Right atrium auricular region (tissue), 2 donors: ENCODE measurements around the gene SYF2. TPM values are rescaled to one million over a fixed set of nuclear protein-coding genes. Genes with fewer than 3 reads are reported as not detected.

Experiments used
- DNase-seq: peaks from one replicate; pipeline ENCODE4 v3.0.0-alpha.2; 2019; ENCODE audit warnings: low spot score
- H3K27ac ChIP-seq, 2 donors: fragments of 200-600 bp; sonication (generic); 1 replicate in 1 of 2; 2 replicates in 1 of 2; pipeline ENCODE4 v1.5.1; 2016 to 2019
- H3K27me3 ChIP-seq, 2 donors: fragments of 200-600 bp; sonication (generic); one replicate each; pipeline versions ENCODE4 v1.5.1 to v1.6.0; 2017 to 2019
- H3K36me3 ChIP-seq: fragments of 200-600 bp; sonication (generic); one replicate; pipeline ENCODE4 v1.5.1; 2016
- H3K4me1 ChIP-seq, 2 donors: fragments of 200-600 bp; sonication (generic); one replicate each; pipeline versions ENCODE4 v1.5.1 to v1.6.0; 2017 to 2019
- H3K4me3 ChIP-seq, 2 donors: fragments of 200-600 bp; sonication (generic); 1 replicate in 1 of 2; 2 replicates in 1 of 2; pipeline ENCODE4 v1.5.1; 2017 to 2019; ENCODE audit warnings: mild to moderate bottlenecking in 1 of 2, moderate library complexity in 1 of 2
- H3K9me3 ChIP-seq, 2 donors: fragments of 200-600 bp; sonication (generic); one replicate each; pipeline ENCODE4 v1.5.1; 2019
- total RNA-seq, 2 donors: library from RNA; depleted of rRNA; stranded (reverse); fragments of >200 nt; gene quantifications; one replicate each; pipeline ENCODE4 v1.1.0, GENCODE V29; 2016
- TF ChIP-seq, protein P1 (sequence below), 2 donors: fragments of 200-600 bp; sonication (generic); IDR thresholded peaks; one replicate each; pipeline ENCODE4 v1.5.1; 2019; ENCODE audit warnings: antibody characterized with exemption in 2 of 2

Gene SYF2
- total RNA-seq, 2 donors from 2014 or later: 34.3 to 37.2 TPM

DNA sequence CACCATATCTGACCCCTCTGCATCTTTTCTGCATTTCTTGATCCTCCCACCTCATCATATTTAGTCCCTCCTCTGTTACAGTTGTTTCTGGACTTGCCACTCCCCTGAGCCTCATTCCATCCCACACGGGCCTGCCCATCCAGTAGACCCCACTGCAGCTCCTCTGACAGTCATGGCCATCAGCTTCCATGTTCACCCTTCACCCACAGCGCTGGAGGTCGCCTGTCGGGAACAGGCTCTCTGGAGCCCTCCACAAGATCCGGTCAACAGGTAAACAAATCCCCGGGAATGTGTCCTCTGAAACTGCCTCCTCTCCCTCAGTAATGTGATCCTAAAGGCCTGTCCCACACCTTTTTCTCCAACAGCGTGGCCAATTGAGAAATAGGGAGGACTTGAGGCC, 31.3 kb downstream of the SYF2 start:
- TF ChIP-seq, protein P1, sequence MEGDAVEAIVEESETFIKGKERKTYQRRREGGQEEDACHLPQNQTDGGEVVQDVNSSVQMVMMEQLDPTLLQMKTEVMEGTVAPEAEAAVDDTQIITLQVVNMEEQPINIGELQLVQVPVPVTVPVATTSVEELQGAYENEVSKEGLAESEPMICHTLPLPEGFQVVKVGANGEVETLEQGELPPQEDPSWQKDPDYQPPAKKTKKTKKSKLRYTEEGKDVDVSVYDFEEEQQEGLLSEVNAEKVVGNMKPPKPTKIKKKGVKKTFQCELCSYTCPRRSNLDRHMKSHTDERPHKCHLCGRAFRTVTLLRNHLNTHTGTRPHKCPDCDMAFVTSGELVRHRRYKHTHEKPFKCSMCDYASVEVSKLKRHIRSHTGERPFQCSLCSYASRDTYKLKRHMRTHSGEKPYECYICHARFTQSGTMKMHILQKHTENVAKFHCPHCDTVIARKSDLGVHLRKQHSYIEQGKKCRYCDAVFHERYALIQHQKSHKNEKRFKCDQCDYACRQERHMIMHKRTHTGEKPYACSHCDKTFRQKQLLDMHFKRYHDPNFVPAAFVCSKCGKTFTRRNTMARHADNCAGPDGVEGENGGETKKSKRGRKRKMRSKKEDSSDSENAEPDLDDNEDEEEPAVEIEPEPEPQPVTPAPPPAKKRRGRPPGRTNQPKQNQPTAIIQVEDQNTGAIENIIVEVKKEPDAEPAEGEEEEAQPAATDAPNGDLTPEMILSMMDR (IDR thresholded peaks at IDR 0.05): no peak
- H3K4me3 ChIP-seq: no peak overlapping the region
- H3K27ac ChIP-seq: no peak overlapping the region
- DNase-seq: no peak
- H3K9me3 ChIP-seq: no peaks in the 10 kb centered on the region
- no peaks in the 10 kb centered on the region for H3K27me3 ChIP-seq
- H3K4me1 ChIP-seq: no peaks in the 10 kb centered on the region
- no peaks in the 10 kb centered on the region for H3K36me3 ChIP-seq

DNA sequence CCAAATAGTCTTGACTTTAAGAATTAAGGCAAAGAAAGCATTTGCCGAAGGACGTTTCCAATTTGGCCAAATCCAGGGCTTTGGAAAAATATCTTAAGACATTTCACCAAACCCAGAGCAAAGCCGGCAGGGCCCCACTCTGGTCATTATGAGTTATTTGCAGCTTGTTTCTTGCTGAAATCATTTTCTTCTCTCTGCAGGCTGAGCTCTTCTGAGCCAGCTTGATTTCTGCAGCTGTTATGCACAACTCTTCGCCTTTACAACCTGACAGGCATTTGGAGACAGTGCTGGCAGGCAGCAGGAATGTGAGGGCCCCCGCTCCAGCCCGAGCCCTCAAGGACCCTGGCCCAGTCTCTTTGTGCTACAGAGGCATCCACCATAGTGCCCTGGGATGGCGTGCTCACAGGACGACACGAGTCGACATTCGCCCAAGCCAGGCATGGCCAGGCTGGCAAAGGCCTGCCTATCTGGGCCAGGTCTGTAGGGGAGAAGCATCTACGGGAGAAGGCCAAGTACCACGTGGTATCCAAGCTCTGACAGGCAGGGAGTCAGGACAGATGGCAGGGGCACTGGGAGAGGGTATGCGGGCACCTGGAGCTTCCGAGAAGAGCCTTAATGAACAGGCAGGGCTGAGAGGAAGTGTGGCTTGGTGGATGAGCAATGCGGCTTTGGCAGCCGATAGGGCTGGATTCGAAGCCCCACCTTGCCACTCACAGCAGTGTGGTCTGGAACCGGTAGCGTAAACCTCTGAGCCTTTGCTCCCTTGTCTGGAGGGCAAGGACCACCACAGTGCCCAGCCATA, 32.3 kb downstream of the SYF2 start:
- Histone ChIP-seq H3K4me3 (no peak overlapping the region), H3K9me3 (no peaks in the 10 kb centered on the region)

GRCh38 chr1:25198663-25199252, 33.5 kb downstream of the SYF2 start:
- Histone ChIP-seq H3K27ac (no peak overlapping the region), H3K9me3 (no peaks in the 10 kb centered on the region), H3K4me1 (no peaks in the 10 kb centered on the region), H3K36me3 (no peaks in the 10 kb centered on the region), H3K27me3 (no peaks in the 10 kb centered on the region), H3K4me3 (no peak overlapping the region)
- TF ChIP-seq, protein P1 (IDR thresholded peaks at IDR 0.05): no peak
- no peak for DNase-seq

More for the DNA sequence above, 32.3 kb downstream of the SYF2 start:
- no peaks in the 10 kb centered on the region for H3K36me3 ChIP-seq
- no peaks in the 10 kb centered on the region for H3K4me1 ChIP-seq
- H3K27me3 ChIP-seq: no peaks in the 10 kb centered on the region
- H3K27ac ChIP-seq: no peak overlapping the region
- TF ChIP-seq, protein P1 (IDR thresholded peaks at IDR 0.05): no peak
- DNase-seq: no peak

DNA sequence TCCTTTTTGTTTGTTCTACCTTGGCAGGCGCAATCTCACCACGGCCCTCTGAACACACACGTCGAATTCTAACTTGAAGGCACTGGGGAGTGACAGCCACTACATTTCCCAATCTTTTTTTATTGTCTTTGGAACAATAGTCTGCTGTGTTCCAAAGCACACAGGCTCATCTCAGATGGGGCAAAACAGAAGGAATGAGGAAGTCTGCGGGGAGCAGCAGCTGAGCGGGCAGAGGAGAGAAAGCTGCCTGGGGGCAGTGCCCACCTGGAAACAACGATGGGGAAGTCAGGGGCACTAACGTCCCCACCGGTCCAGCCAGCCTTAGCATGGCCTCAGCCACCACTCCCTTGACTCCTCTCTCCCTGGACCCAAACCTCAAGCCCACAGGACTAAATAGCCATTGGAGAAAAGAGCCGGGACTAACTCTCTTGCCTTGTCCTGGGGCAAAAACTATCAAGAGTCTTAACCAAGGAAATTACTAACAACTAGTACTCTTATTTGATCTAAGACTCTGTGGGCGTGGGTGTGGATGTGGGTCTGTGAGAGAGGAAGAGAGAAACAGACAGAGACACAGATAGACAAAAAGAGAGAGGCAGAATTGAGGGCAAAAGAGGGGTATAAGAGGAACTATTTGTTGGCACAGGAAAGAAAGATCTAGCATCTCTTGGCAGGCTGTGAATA, 34.2 kb downstream of the SYF2 start:
- no peaks in the 10 kb centered on the region for H3K27me3 ChIP-seq
- DNase-seq: no peak
- no peaks in the 10 kb centered on the region for H3K36me3 ChIP-seq
- H3K4me1 ChIP-seq: no peaks in the 10 kb centered on the region
- no peak overlapping the region for H3K27ac ChIP-seq
- H3K9me3 ChIP-seq: no peaks in the 10 kb centered on the region
- TF ChIP-seq, protein P1 (IDR thresholded peaks at IDR 0.05): no peak
- no peak overlapping the region for H3K4me3 ChIP-seq

- Histone ChIP-seq H3K27me3 (no peaks in the 10 kb centered on the region), H3K36me3 (no peaks in the 10 kb centered on the region), H3K27ac (no peak overlapping the region), H3K4me3 (no peak overlapping the region), H3K9me3 (no peaks in the 10 kb centered on the region), H3K4me1 (no peaks in the 10 kb centered on the region)
- TF ChIP-seq, protein P1 (IDR thresholded peaks at IDR 0.05): no peak
- DNase-seq: no peak
Measured at GRCh38 chr1:25197235-25197975, 34.9 kb downstream of the SYF2 start.
